WI38 (cell line): Measurements from ENCODE around the gene DLEU7.

ENCODE experiments used
- H3K4me3 ChIP-seq: 2 replicates; pipeline ENCODE4 v1.5.1; 2011; ENCODE audit warnings: low read depth, mild to moderate bottlenecking, control low read depth, low read length
- CTCF ChIP-seq: IDR thresholded peaks from 2 replicates; pipeline ENCODE4 v1.5.1; 2012; ENCODE audit warnings: low read depth, mild to moderate bottlenecking, control low read depth, low read length

Gene DLEU7

DNA sequence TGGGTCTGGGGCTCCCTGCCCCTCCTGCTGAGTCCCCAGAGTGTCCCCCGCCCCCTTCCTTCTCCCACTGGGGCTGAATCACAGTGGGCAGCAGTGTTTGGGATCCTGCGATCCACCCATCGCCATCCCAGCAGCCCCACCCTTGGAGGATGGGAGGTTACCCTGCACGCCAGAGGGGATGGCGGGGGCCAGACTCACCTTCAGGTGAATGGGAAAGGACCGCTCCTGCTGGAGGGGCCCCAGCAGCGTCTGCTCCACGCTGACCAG, 569 bp downstream of the DLEU7 start:
- no peak overlapping the region for H3K4me3 ChIP-seq
- no peak for TF ChIP-seq CTCF

DNA sequence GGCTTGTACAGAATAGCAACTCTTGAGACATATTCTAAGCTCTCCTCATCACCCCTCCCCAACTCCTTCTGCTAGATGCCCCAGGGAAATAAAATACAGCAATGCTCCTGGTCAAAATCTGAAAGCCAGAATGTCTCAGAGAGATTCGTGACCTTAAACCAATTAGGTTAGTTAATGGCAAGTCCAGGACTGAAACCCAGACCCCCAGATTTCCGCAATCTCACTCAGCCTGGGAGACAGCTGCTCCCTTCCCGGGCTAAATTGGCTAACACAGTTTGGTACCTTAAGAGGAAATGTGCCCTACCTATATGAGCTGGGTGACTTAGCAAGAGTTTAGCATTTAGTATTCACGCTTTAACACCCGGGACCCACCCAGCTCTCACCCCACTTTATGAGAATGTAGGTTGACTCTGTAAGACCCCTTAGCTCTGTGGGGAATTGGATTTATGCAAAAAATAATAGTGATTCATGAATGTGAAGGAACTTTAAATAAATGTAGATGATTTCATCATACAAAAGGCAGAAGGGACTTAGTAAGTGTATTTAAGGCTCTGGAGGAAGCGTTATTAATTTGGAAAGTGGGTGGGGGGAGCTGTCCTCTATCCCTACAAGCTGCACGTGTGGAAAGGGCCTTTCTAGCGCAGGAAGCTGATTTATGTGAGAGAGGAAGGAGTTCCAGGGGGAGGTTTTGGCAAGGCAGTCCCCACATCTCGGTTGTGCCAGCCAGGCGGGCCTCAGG, 1.1 kb downstream of the DLEU7 start:
- no peak overlapping the region for H3K4me3 ChIP-seq
- TF ChIP-seq CTCF, result no peak

DNA sequence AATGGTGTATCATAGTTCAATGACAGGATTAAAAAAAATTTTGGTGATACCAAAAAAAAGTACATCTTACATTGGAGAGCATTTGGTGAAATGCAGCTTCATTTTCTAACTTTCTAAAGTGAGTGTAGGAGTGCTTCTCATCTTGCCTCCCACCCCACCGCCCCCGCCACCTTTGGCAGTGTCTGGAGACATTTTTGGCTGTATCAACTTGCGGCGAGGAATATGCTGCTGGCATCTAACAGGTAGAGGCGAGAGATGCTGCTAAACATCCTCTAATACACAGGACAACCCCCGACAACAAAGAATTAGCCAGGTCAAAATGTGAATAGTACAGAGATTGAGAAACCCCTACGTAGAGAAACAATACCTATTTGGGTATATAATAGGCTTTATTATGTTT, 1.7 kb downstream of the DLEU7 start:
- no peak for TF ChIP-seq CTCF
- H3K4me3 ChIP-seq, result no peak overlapping the region

DNA sequence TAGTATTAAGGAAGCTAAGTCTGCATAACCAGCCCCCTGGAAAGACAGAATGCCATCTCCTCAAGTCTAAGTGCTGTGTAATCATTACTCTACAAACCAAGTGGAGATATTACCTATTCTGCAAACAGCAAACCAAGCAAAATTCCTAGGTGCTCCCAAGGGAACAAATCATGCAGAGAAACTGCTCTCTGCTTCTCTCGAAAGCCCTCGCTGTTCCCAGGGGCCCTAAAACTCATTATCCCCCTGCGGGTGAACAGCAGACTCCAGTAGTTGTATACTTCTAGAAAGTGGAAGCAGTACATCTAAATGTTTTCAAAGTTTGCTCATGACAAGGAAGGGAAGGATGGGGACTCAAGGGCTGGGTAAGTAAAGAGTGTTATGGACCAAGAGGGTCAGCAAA, 3.2 kb downstream of the DLEU7 start:
- no peak overlapping the region for H3K4me3 ChIP-seq
- no peak for TF ChIP-seq CTCF

DNA sequence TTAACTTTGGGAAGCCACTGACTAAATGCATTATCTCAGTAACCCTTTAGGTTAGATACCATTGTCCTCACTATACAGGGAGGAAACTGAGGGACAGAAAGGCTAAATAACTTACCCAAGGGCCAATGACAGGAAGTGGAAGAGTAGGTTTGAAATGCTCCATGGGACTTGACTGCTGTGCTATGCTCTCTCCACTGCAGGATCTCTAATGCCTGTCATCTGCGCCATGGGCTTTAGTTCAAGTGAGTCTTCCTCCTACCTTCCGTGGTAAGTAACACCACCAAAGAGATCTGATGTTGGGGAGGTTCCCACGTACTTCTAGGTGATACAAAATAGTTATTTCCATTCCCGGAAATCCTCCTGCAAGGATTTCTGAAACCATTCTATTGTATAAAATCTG, 3.7 kb downstream of the DLEU7 start:
- no peak for TF ChIP-seq CTCF
- no peak overlapping the region for H3K4me3 ChIP-seq

DNA sequence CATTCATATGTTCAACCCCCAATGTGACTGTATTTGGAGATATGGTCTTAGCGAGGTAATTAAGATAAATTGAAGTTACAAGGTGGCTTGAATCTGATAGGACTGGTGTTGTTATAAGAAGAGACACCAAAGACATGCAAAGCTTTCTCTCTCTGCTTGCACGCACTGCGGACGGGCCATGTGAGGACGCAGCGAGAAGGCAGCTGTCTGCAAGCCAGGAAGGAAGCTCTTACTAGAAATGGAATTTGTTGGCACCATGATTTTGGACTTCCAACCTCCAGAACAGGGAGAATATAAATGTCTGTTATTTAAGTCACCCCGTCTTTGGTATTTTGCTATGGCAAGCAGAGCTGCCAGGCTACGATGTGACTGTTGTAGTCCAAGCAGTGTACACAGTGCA, 4.8 kb downstream of the DLEU7 start:
- no peak for TF ChIP-seq CTCF
- H3K4me3 ChIP-seq, result no peak overlapping the region

- TF ChIP-seq CTCF, result no peak
- H3K4me3 ChIP-seq, result no peak overlapping the region
Observed at GRCh38 chr13:50838031-50838430, 5.5 kb downstream of the DLEU7 start.
